ENCODE measurements around the gene SYNGR4.
A peak's percentile ranks its signal among the peaks of the same experiment; 100 is the strongest.
"Not testable (repeated sequence)": the region's sequence is repeated elsewhere in the genome, so short reads cannot be mapped to it uniquely, and the experiment has no call there.

The SYNGR4 gene, protein sequence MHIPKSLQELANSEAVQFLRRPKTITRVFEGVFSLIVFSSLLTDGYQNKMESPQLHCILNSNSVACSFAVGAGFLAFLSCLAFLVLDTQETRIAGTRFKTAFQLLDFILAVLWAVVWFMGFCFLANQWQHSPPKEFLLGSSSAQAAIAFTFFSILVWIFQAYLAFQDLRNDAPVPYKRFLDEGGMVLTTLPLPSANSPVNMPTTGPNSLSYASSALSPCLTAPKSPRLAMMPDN

DNA sequence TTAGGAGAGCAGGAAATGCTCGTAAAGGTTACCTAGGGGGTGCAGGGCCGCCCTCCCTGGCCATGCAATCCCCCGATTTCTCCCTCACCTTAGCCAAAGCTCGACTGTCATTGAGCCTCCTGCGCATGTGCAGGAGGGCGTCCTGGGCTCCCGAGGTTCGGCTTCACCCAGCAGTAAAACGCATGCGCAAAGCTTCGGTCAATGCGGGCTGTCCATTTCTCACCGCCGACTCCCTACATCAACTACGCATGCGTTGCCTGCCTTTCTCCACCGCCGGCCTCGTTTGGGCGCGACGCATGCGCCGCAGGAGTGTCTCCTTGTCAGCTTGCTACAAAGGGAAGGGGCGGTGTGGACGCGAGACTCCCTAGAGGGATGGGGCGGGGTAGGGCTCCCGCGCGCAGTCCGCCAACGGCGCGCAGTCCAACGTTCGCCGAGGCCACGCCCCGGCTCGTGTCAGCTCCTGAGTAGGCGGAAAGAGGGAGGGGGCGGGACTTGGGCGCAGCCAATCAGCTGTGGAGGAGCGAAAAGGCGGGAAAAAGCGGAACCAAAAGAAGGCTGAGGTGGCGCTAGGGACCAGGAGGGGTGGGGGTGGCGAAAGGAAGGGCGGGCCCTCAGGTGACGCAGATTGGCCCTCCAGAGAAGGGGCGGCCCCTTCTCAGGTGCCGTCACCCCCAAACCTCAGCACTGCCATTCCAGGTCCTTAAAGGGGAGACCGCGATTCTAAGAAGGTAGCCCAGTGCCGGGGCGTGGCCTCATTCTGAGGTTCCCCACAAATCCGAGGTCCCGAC is at the start of gene SYNGR4, which contains the start of gene TMEM143:
TSS of gene SYNGR4 (plus strand) at position 558 of the 788 bp plus-strand sequence. CDS start 1,476 bp downstream, outside the sequence.
TSS of gene TMEM143 (minus strand) at position 131 of the 788 bp plus-strand sequence. CDS start at position 111, 20 bp downstream.
- peak within 1 kb of the TSS; percentile 98 for H3K27ac ChIP-seq
- TF ChIP-seq ZFX (IDR thresholded peaks at IDR 0.05; ENCODE audit: borderline replicate concordance), result no peak
- TF ChIP-seq, protein P1, sequence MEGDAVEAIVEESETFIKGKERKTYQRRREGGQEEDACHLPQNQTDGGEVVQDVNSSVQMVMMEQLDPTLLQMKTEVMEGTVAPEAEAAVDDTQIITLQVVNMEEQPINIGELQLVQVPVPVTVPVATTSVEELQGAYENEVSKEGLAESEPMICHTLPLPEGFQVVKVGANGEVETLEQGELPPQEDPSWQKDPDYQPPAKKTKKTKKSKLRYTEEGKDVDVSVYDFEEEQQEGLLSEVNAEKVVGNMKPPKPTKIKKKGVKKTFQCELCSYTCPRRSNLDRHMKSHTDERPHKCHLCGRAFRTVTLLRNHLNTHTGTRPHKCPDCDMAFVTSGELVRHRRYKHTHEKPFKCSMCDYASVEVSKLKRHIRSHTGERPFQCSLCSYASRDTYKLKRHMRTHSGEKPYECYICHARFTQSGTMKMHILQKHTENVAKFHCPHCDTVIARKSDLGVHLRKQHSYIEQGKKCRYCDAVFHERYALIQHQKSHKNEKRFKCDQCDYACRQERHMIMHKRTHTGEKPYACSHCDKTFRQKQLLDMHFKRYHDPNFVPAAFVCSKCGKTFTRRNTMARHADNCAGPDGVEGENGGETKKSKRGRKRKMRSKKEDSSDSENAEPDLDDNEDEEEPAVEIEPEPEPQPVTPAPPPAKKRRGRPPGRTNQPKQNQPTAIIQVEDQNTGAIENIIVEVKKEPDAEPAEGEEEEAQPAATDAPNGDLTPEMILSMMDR (IDR thresholded peaks at IDR 0.05), result no peak

DNA sequence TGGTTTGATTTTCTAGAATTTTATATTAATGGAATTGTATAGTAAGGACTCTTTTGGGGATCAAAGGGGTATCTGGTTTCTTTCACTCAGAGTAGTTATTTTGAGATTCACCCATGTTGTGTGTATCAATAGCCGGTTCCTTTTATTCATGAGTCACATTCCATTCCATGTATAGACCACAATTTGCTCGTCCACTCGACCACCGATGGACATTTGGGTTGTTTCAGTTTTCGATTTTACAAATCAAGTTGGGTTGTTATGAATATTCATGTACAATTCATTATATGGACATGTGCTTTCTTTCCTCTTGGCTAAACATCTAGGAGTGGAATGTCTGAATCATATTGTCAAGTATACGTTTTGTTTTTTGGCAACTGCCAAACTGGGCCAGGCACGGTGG is 48.5 kb upstream of the SYNGR4 start:
- TF ChIP-seq, protein P1 (IDR thresholded peaks at IDR 0.05), result no peak
- no peak for TF ChIP-seq ZFX (IDR thresholded peaks at IDR 0.05; ENCODE audit: borderline replicate concordance)
- H3K27ac ChIP-seq, result no peak overlapping the region

DNA sequence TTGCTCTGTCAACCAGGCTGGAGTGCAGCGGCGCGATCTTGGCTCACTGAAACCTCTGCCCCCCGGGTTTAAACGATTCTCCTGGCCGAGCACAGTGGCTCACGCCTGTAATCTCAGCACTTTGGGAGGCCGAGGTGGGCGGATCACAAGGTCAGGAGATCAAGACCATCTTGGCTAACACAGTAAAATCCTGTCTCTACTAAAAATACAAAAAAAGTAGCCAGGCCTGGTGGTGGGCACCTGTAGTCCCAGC is 46.5 kb upstream of the SYNGR4 start:
- not testable (repeated sequence) for H3K27ac ChIP-seq

DNA sequence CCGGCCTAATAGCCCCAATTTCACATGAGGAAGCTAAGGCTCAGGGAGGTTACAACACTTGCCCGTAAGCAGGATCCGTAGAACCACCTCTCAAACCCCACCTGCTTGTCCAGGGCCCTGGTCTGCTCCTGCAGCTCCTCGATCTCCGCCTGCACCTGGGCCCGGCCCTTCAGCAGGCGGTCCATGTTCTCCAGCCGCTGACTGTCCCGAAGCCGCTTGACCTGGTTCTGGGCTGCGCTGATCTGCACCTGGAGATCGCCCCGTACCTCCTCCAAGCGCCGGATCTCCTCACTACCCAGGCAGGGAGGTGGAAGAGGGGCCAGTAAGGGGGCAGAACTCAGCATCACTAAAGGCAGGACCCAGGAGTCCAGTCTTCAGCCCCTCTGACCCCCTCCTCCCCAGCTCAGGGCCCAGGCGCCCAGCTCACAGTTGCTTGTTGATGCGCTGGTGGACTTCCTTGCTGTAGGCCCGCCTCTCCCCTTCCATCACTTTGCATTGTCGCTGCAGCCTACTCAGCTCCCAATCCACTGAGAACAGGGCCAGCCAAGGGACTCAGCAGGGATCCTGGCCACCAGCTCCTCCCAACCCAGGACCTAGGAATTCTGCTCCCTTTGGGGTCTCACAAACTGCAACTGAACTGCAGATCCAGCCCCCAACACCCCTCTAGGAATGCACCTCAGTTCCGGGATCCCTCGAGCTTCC is 45.7 kb upstream of the SYNGR4 start:
- TF ChIP-seq, protein P1 (IDR thresholded peaks at IDR 0.05), result no peak
- TF ChIP-seq ZFX (IDR thresholded peaks at IDR 0.05; ENCODE audit: borderline replicate concordance), result no peak

DNA sequence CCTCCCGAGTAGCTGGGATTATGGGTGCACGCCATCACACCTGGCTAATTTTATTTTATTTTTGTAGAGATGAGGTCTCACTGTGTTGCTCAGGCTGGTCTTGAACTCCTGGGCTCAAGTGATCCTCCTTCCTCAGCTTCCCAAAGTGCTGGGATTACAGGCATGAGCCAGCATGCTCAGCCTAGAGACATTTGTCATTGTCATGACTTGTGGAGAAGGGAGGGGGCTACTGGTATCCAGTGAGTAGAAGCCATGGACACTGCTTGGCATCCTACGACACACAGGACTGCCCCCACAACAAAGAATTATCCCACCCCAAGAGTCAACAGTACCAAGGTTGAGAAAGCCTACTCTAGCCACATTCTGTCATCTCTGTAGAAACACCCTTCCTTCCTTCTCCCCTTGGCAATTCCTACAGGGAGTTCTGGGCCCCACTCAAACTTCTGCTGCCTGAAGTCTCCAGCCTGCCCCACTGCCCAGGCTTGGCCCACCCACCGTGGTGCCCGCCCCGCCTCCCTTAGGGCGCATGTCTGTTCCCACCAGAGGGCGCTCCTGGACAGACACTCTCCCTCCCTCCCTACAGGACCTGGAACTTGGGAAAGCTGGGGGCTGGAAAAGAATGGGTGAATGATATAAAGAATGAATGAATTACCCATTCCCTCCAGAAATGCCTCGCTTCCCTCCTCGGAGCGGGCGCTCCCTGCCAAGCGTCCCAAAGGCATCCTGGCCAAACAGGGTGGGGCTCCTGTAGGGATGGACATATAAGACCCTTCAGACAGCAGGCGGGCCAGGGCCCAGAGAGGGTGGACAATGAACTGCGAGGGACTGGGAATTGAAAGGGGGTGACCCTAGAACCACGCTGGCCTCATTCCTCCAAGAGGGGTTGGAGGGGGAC is 44.3 kb upstream of the SYNGR4 start:
- TF ChIP-seq ZFX (IDR thresholded peaks at IDR 0.05; ENCODE audit: borderline replicate concordance), result no peak
- TF ChIP-seq, protein P1 (IDR thresholded peaks at IDR 0.05), result peak; percentile 91
- H3K27ac ChIP-seq, result peak overlapping the region; percentile 97

More for the DNA sequence above, 45.7 kb upstream of the SYNGR4 start:
- H3K27ac ChIP-seq, result no peak overlapping the region

DNA sequence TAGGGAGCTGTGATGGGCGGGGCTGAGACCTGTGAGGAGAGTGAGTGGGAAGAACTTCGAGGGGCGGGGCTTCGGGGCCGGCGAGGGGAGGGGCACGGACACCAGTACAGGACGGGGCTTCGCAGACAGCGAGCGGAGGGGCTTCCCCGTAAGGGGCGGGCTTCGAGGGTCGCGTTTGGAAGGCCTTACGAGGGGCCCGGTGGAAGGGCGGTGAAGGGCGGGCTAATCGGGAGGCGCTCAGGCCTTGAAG is 42.9 kb upstream of the SYNGR4 start:
- TF ChIP-seq, protein P1 (IDR thresholded peaks at IDR 0.05), result no peak
- TF ChIP-seq ZFX (IDR thresholded peaks at IDR 0.05; ENCODE audit: borderline replicate concordance), result no peak
- peak overlapping the region; percentile 97 for H3K27ac ChIP-seq
